Measurements from ENCODE around the gene SCARB1.

Gene SCARB1

DNA sequence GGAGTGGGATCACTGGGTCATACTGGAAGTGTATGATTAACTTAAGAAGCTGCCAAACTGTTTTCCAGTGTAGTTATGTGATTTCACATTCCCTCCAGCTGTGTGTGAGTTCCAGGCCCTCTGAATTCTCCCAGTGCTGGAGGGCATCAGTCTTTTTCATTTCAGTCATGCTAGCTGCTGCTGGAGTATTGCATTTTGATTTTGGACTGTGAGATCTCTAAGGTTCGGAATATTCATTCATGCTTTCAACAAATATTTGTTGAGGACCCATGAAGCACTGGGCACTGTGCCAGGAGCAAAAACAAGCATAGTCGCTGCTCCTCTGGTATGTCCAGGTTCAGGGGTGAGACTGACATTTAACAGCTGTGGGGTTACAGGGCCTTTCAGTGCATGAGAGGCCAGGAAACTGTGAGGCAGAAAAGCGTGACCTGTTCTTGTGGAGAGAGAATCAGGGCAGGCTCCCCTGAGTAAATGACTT, 133.2 kb downstream of the SCARB1 start:
- no peak for DNase-seq (ENCODE audit: low spot score)

DNA sequence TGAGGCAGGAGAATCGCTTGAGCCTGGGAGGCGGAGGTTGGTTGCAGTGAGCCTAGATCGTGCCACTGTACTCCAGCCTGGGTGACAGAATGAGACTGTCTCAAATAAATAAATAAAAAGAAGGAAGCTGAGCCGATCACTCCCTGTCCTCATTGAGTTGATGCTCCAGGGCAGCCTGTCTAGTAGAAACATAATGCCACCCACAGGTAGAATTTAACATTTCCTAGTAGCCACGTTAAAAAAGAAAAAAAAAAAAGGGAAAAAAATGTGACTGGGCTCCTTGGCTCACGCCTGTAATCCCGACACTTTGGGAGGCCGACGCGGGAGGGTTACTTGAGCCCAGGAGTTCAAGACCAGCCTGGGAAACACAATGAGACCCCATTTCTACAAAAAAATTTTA, 135.7 kb downstream of the SCARB1 start:
- no peak for DNase-seq (ENCODE audit: low spot score)

GRCh38 chr12:124727264-124727800, 136.3 kb downstream of the SCARB1 start:
- DNase-seq (ENCODE audit: low spot score), result no peak
